ENCODE measurements around the gene FADS2. TPM values are rescaled to one million over a fixed set of nuclear protein-coding genes. Genes with fewer than 3 reads are reported as not detected.

FADS2 gene
- polyA plus RNA-seq, 2 of the 4 experiments (the other 2 are of a cell fraction) = 215 to 391 TPM

DNA sequence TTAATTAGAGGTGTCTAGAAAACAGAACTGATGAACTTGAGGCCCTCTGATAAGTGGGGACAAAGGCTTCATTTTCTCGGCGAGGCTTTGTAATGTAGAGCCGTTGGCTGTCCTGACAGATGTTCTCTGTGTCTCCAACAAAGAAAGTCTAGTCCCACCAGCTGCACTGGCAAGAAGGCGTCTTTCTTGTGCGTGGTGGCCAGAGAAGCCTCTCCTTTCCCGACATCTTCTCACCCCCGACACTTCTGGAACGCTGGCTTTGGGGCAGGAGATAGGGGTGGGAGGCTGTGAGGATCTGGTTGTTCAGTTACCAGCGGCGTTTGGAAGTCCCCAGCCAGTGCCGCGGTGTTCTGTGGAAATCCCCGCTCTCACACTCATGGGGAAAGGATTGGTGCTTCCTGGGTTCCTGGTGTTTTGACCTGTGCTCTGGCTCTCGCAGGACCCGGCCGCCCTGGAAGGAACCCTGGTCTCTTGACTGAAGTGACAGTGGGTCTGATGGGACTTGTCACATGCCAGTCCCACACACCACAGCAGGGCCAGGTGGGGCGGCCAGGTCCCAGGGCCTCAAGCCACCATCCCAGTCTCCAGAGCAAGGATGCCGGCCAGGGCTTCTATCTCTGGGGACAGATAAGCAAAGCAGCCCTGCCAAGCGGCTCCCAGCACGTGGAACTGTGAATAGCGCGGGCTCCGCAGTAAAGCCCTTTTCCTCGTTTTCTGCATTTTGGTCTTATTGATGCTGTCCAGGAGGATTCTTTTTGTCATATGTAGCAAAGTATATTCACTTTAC lies 23.2 kb downstream of the FADS2 start:
- Histone ChIP-seq H3K4me1 (no peaks in the 10 kb centered on the region), H3K27ac (no peak overlapping the region), H3K9me3 (no peaks in the 10 kb centered on the region), H3K4me2 (no peak overlapping the region), H3K4me3 (no peak overlapping the region)
- 94% methylated on average over 24 of the region's 24 CpGs for WGBS (ENCODE audit: missing lambda C conversion rate)
- ATAC-seq (no peak), FAIRE-seq (no peak), DNase-seq (ENCODE audit: low read depth in 1 of 2, low spot score in 1 of 2) (no peak)
- ChIA-PET CTCF (interaction anchor here (1.0 kb wide), 1 partner anchor 257 kb away, joined by 4 read pairs; no protein-coding TSS in a partner anchor), POLR2A (no interaction called here)
- TF ChIP-seq HOXB13 (CRISPR knock-in tag; IDR thresholded peaks at IDR 0.05; ENCODE audit: low read depth) = no peak
- no peak for TF ChIP-seq HOXA7 (CRISPR knock-in tag; IDR thresholded peaks at IDR 0.05)
- no peak for TF ChIP-seq POLR2AphosphoS2 (conservative IDR thresholded peaks at IDR 0.05; ENCODE audit: low read length)
- TF ChIP-seq RFX5 (IDR thresholded peaks at IDR 0.05) = no peak
- TF ChIP-seq USF2 (IDR thresholded peaks at IDR 0.05) = no peak
- TF ChIP-seq, protein P1, sequence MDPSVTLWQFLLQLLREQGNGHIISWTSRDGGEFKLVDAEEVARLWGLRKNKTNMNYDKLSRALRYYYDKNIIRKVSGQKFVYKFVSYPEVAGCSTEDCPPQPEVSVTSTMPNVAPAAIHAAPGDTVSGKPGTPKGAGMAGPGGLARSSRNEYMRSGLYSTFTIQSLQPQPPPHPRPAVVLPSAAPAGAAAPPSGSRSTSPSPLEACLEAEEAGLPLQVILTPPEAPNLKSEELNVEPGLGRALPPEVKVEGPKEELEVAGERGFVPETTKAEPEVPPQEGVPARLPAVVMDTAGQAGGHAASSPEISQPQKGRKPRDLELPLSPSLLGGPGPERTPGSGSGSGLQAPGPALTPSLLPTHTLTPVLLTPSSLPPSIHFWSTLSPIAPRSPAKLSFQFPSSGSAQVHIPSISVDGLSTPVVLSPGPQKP (IDR thresholded peaks at IDR 0.05; ENCODE audit: low read depth, low read length) = no peak
- no peak for TF ChIP-seq ZNF302 (CRISPR knock-in tag; IDR thresholded peaks at IDR 0.05)
- no peak for TF ChIP-seq KDM5A (IDR thresholded peaks at IDR 0.05)
- TF ChIP-seq, protein P2, sequence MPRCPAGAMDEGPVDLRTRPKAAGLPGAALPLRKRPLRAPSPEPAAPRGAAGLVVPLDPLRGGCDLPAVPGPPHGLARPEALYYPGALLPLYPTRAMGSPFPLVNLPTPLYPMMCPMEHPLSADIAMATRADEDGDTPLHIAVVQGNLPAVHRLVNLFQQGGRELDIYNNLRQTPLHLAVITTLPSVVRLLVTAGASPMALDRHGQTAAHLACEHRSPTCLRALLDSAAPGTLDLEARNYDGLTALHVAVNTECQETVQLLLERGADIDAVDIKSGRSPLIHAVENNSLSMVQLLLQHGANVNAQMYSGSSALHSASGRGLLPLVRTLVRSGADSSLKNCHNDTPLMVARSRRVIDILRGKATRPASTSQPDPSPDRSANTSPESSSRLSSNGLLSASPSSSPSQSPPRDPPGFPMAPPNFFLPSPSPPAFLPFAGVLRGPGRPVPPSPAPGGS (IDR thresholded peaks at IDR 0.05) = no peak
- TF ChIP-seq HEYL (CRISPR knock-in tag; IDR thresholded peaks at IDR 0.05) = no peak
- TF ChIP-seq SREBF2 (IDR thresholded peaks at IDR 0.05) = no peak
- TF ChIP-seq, protein P3, sequence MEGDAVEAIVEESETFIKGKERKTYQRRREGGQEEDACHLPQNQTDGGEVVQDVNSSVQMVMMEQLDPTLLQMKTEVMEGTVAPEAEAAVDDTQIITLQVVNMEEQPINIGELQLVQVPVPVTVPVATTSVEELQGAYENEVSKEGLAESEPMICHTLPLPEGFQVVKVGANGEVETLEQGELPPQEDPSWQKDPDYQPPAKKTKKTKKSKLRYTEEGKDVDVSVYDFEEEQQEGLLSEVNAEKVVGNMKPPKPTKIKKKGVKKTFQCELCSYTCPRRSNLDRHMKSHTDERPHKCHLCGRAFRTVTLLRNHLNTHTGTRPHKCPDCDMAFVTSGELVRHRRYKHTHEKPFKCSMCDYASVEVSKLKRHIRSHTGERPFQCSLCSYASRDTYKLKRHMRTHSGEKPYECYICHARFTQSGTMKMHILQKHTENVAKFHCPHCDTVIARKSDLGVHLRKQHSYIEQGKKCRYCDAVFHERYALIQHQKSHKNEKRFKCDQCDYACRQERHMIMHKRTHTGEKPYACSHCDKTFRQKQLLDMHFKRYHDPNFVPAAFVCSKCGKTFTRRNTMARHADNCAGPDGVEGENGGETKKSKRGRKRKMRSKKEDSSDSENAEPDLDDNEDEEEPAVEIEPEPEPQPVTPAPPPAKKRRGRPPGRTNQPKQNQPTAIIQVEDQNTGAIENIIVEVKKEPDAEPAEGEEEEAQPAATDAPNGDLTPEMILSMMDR (IDR thresholded peaks at IDR 0.05) = no peak
- no peak for TF ChIP-seq MYC (IDR thresholded peaks at IDR 0.05; ENCODE audit: borderline replicate concordance, low read length)
- TF ChIP-seq EHMT2 (IDR thresholded peaks at IDR 0.05; ENCODE audit: low read depth) = no peak
- TF ChIP-seq, protein P4, sequence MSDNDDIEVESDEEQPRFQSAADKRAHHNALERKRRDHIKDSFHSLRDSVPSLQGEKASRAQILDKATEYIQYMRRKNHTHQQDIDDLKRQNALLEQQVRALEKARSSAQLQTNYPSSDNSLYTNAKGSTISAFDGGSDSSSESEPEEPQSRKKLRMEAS (IDR thresholded peaks at IDR 0.05) = no peak
- TF ChIP-seq POLR2A (IDR thresholded peaks at IDR 0.05; ENCODE audit: low read length) = no peak
- no peak for TF ChIP-seq HMGXB4 (CRISPR knock-in tag; IDR thresholded peaks at IDR 0.05; ENCODE audit: borderline replicate concordance)
- TF ChIP-seq SMC3 (IDR thresholded peaks at IDR 0.05) = no peak
- TF ChIP-seq HOXB5 (CRISPR knock-in tag; IDR thresholded peaks at IDR 0.05) = no peak
- TF ChIP-seq CBX2 (IDR thresholded peaks at IDR 0.05; ENCODE audit: borderline replicate concordance, low read depth) = no peak

All from A549 (cell line).